ENCODE measurements around the gene GPR180.

GRCh38 chr13:94679614-94680013 lies 78.0 kb downstream of the GPR180 start:
- no peak for TF ChIP-seq EZH2 (IDR thresholded peaks at IDR 0.05; ENCODE audit: borderline replicate concordance, low read depth, low read length, severe bottlenecking)
- no peak for TF ChIP-seq CTCF (IDR thresholded peaks at IDR 0.05; ENCODE audit: borderline replicate concordance, extremely low read depth, low read length, poor library complexity, severe bottlenecking)
